PC-3 (cell line): ENCODE measurements around the gene FAM229A. TPM values are rescaled to one million over a fixed set of nuclear protein-coding genes. Genes with fewer than 3 reads are reported as not detected.

Experiments used
- ATAC-seq: fragments of 200-7000 bp; cut with Tn5 transposase; 2 replicates; pipeline ENCODE4 v1.9.1; 2020; ENCODE audit warnings: mild to moderate bottlenecking, moderate library complexity
- BruUV-seq: library from RNA; stranded (reverse); fragments of 400-500 nt; replicated peaks from 2 replicates; lab custom pipeline; 2021; lab: Mats Ljungman, UMichigan
- CTCF ChIA-PET: fragments of 300-600 bp; sonication (Branson Sonifier 250); formaldehyde crosslinking; loops from one replicate; lab custom pipeline; 2022; ENCODE audit warnings: antibody characterized with exemption; lab: Charles Lee
- POLR2A ChIA-PET: fragments of 300-600 bp; sonication (Branson Sonifier 250); formaldehyde crosslinking; loops from one replicate; lab custom pipeline; 2022; ENCODE audit warnings: antibody characterized with exemption; ENCODE audit not compliant: unreplicated experiment; lab: Charles Lee
- DNase-seq: peaks from one replicate; pipeline ENCODE4 v3.0.0-alpha.2; 2015
- H2AFZ ChIP-seq: fragments of 300-600 bp; sonication (generic); 2 replicates; pipeline ENCODE4 v1.6.0; 2016; ENCODE audit warnings: antibody characterized with exemption, low read length
- H3F3A ChIP-seq: fragments of 300-600 bp; sonication (generic); one replicate; pipeline ENCODE4 v1.6.0; 2017; ENCODE audit warnings: antibody characterized with exemption, low read length, control low read depth, mild to moderate bottlenecking; ENCODE audit not compliant: unreplicated experiment
- H3K27ac ChIP-seq: fragments of 300-600 bp; sonication (generic); 2 replicates; pipeline ENCODE4 v1.5.1; 2016; ENCODE audit warnings: mild to moderate bottlenecking, low read length
- H3K27me3 ChIP-seq: fragments of 300-600 bp; sonication (generic); 2 replicates; pipeline ENCODE4 v1.6.1; 2016; ENCODE audit warnings: low read length, mixed read lengths
- H3K36me3 ChIP-seq: fragments of 300-600 bp; sonication (generic); 2 replicates; pipeline ENCODE4 v1.6.1; 2016; ENCODE audit warnings: low read depth, mixed run types, low read length, mixed read lengths
- H3K4me1 ChIP-seq: fragments of 300-600 bp; sonication (generic); 2 replicates; pipeline ENCODE4 v1.5.1; 2016; ENCODE audit warnings: low read length; ENCODE audit not compliant: insufficient read depth
- H3K4me2 ChIP-seq: fragments of 300-600 bp; sonication (generic); 2 replicates; pipeline ENCODE4 v1.6.0; 2016; ENCODE audit warnings: low read length
- H3K4me3 ChIP-seq: fragments of 300-600 bp; sonication (generic); 2 replicates; pipeline ENCODE4 v1.5.1; 2016; ENCODE audit warnings: mild to moderate bottlenecking, low read length, mixed read lengths
- H3K79me2 ChIP-seq: fragments of 300-600 bp; sonication (generic); 2 replicates; pipeline ENCODE4 v1.6.1; 2017; ENCODE audit warnings: low read length, mixed read lengths
- H3K9ac ChIP-seq: fragments of 300-600 bp; sonication (generic); 2 replicates; pipeline ENCODE4 v1.6.0; 2016; ENCODE audit warnings: mild to moderate bottlenecking, low read length
- H3K9me2 ChIP-seq: fragments of 300-600 bp; sonication (generic); replicated peaks from 2 replicates; pipeline ENCODE4 v1.6.1; 2016; ENCODE audit warnings: mixed run types, low read length, mixed read lengths
- H3K9me3 ChIP-seq: fragments of 300-600 bp; sonication (generic); 2 replicates; pipeline ENCODE4 v1.6.1; 2016; ENCODE audit warnings: low read length, mixed read lengths
- H4K20me1 ChIP-seq: fragments of 300-600 bp; sonication (generic); 2 replicates; pipeline ENCODE4 v1.6.1; 2016; ENCODE audit warnings: low read length, mixed read lengths
- EZH2 ChIP-seq: fragments of 300-600 bp; sonication (generic); IDR thresholded peaks from one replicate; pipeline ENCODE4 v1.6.1; 2017; ENCODE audit warnings: antibody characterized with exemption, mild to moderate bottlenecking, low read length; ENCODE audit not compliant: unreplicated experiment
- EZH2phosphoT487 ChIP-seq: fragments of 300-600 bp; sonication (generic); IDR thresholded peaks from 2 replicates; pipeline ENCODE4 v1.6.1; 2018; ENCODE audit warnings: mild to moderate bottlenecking, antibody characterized with exemption, low read length, borderline replicate concordance
- intact Hi-C: fragments of 100-400 bp; cut with micrococcal nuclease; formaldehyde crosslinking; loops from 2 replicates; pipeline ENCODE4 v1.9.0; 2023
- total RNA-seq: library from RNA; depleted of rRNA; stranded (reverse); fragments of >200 nt; gene quantifications from 2 replicates; pipeline ENCODE4 v1.2.3, GENCODE V29; 2014
- TF ChIP-seq, protein P1 (sequence below): fragments of 300-600 bp; sonication (generic); conservative IDR thresholded peaks from 2 replicates; pipeline ENCODE4 v1.5.1; 2017; ENCODE audit warnings: antibody characterized with exemption, low read depth, mild to moderate bottlenecking, low read length

Gene FAM229A
- total RNA-seq, 1 experiment from 2014 or later: 3.0 TPM

DNA sequence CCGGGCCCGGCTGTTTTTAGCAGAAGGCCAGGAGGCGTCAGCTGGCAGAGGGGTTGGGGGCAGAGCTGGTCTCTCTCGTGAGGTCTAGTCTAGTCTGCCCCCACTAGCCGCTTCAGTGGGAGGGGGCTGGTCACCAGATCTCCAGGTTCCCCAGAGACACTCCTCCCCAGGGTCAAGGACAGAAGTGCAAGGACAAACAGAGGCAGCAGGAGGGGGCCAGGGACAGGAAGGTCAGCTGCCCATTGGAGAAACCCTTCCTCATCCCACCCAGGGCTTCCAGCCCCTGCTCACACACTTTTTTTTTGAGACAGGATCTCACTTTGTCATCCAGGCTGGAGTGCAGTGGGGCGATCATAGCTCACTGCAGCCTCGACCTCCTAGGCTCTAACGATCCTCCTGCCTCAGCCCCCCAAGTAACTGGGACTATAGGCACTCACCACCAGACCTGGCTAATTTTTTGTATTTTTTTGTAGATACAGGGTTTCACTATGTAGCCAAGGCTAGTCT lies 10.0 kb downstream of the FAM229A start:
- Histone ChIP-seq H3K4me2 (peak overlapping the region; percentile 96), H2AFZ (no peak overlapping the region), H3K4me1 (peaks cover 13% of the 10 kb centered on the region), H3K9me2 (no peaks in the 10 kb centered on the region), H3K9me3 (no peaks in the 10 kb centered on the region), H3K9ac (peak overlapping the region; percentile 88), H3K27ac (no peak overlapping the region), H4K20me1 (no peaks in the 10 kb centered on the region), H3K4me3 (peak overlapping the region; percentile 81), H3K36me3 (no peaks in the 10 kb centered on the region), H3K27me3 (no peaks in the 10 kb centered on the region), H3F3A (no peaks in the 10 kb centered on the region), H3K79me2 (no peaks in the 10 kb centered on the region)
- CTCF ChIA-PET: interaction anchor here (1.0 kb wide), 1 partner anchor 136 kb away, joined by 3 read pairs; no protein-coding TSS in a partner anchor
- DNase-seq (no peak), ATAC-seq (no peak)
- TF ChIP-seq, protein P1, sequence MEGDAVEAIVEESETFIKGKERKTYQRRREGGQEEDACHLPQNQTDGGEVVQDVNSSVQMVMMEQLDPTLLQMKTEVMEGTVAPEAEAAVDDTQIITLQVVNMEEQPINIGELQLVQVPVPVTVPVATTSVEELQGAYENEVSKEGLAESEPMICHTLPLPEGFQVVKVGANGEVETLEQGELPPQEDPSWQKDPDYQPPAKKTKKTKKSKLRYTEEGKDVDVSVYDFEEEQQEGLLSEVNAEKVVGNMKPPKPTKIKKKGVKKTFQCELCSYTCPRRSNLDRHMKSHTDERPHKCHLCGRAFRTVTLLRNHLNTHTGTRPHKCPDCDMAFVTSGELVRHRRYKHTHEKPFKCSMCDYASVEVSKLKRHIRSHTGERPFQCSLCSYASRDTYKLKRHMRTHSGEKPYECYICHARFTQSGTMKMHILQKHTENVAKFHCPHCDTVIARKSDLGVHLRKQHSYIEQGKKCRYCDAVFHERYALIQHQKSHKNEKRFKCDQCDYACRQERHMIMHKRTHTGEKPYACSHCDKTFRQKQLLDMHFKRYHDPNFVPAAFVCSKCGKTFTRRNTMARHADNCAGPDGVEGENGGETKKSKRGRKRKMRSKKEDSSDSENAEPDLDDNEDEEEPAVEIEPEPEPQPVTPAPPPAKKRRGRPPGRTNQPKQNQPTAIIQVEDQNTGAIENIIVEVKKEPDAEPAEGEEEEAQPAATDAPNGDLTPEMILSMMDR: no peak
- no peak for TF ChIP-seq EZH2
- no peak for TF ChIP-seq EZH2phosphoT487
- BruUV-seq: TSS peak; percentile 49
- POLR2A ChIA-PET: interaction anchor here (0.6 kb wide), 1 partner anchor 10 kb away, joined by 3 read pairs; the partner anchor contains the start of gene FAM229A
- intact Hi-C loops: no loop called here

DNA sequence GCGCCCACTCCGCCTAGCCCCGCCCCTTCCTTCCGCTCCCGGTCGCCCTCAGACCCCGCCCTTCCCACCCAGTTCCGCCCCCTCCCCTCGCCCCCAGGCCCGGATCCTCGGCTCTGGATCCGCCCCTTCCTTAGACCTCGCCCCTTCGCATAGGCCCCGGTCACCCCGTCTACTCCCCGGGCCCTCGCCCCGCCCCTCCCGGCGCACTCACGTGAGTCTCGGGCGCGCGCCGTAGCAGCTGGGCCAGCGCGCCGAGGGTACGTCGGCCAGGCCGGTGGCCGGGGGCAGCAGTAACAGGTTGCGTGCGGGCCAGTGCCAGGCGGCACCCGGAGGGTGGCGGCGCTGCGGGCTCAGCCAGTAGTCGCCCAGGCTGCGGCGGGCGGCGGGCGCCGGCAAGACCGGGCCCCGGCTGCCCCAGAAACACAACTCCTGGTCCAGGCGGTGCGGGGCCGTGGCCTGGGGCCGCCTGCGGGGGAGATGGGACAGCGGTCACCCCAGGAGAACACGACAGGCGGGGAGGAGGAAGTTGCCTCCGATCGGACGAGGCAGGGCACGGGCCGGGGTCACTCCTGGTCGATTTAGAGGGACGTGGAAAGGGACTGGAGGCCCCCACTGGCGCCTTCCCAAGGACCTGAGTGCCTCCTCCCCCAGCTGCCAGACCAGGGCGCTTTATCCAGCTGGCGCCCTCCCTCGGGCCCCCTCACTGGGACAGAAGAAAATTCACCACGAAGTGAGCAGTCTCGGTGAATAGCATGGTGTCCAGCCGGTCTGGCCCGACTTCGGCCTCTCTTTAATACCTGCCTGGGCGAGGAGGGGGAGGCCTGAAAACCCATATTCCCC lies 10.7 kb downstream of the FAM229A start:
- intact Hi-C loops: loop anchor here (1.0 kb wide), 2 partner anchors 15 to 43 kb away; partner anchors contain the start of genes BSDC1 and MARCKSL1
- no TSS peak for BruUV-seq

More for the DNA sequence above, 10.7 kb downstream of the FAM229A start:
- Histone ChIP-seq H3K4me3 (peak overlapping the region; percentile 81), H3K9me3 (no peaks in the 10 kb centered on the region), H4K20me1 (no peaks in the 10 kb centered on the region), H2AFZ (peak overlapping the region; percentile 93), H3K79me2 (no peaks in the 10 kb centered on the region), H3K9me2 (no peaks in the 10 kb centered on the region), H3K4me1 (peaks cover 13% of the 10 kb centered on the region), H3F3A (no peaks in the 10 kb centered on the region), H3K27me3 (no peaks in the 10 kb centered on the region), H3K36me3 (no peaks in the 10 kb centered on the region), H3K4me2 (peak overlapping the region; percentile 96), H3K9ac (peak overlapping the region; percentile 88), H3K27ac (peak overlapping the region; percentile 40)
- TF ChIP-seq EZH2 (no peak), EZH2phosphoT487 (no peak)
- TF ChIP-seq, protein P1: peak; percentile 19; the same call in 1 of the 2 replicates
- DNase-seq: peak; percentile 91
- CTCF ChIA-PET: interaction anchor here (1.0 to 1.1 kb wide), 2 partner anchors 30 to 135 kb away, joined by 3 to 9 read pairs; no protein-coding TSS in a partner anchor
- peak; percentile 92 for ATAC-seq
- POLR2A ChIA-PET: interaction anchor here (0.6 kb wide), 2 partner anchors 10 to 135 kb away, joined by 3 to 4 read pairs; partner anchors contain the start of gene FAM229A
